Purkinje cell (primary cell): ENCODE results near the gene RNF38. TPM values are rescaled to one million over a fixed set of nuclear protein-coding genes. Genes with fewer than 3 reads are reported as not detected.

Source experiments
- polyA plus RNA-seq: library from polyadenylated mRNA; unstranded; fragments of >200 nt; fragmentation: Nextera tagmentation; gene quantifications from 2 replicates; pipeline ENCODE4 v1.2.1, GENCODE V29; 2014

The RNF38 gene
- 15.5 and 17.6 TPM in 2 replicates for polyA plus RNA-seq

DNA sequence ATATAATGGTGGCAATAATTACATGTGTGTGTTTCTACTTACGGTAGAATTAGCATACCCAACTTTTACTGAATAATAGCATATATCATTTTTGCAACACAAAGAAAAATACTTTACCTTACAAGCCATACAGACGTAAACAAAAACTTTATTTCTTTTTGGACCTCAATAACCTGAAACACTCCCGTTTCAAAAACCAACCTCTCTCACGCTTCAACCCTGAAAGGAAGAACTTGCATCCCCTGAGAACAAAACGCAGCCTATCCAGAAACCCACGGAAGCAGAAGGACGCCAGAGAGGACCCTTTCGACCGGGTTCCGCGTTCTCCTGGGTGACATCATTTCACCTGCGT lies at the start of gene RNF38:
Gene RNF38, minus strand, starts transcription at position 290 of the 352 bp plus-strand sequence. Its CDS starts 161 bp downstream, at position 129.

Other genes with a start within 250 kb of the RNF38 start
- not detected in 2 replicates for gene CCIN, start 230.9 kb downstream of the RNF38 start, polyA plus RNA-seq
- 90.1 and 129 TPM in 2 replicates for gene CLTA, start 209.3 kb downstream of the RNF38 start, polyA plus RNA-seq
- gene GNE, start 141.8 kb downstream of the RNF38 start, polyA plus RNA-seq = 4.6 and 7.0 TPM in 2 replicates
- gene MELK, start 172.6 kb upstream of the RNF38 start, polyA plus RNA-seq = not detected in 2 replicates